GM18519 (cell line): ENCODE results near the gene PPIE.

ENCODE experiments used
- ATAC-seq: cut with Tn5 transposase; IDR thresholded peaks from one replicate; pipeline ENCODE4 v1.9.1; 2021; ENCODE audit warnings: mild to moderate bottlenecking, moderate library complexity; ENCODE audit not compliant: unreplicated experiment, low FRiP score

The PPIE gene

DNA sequence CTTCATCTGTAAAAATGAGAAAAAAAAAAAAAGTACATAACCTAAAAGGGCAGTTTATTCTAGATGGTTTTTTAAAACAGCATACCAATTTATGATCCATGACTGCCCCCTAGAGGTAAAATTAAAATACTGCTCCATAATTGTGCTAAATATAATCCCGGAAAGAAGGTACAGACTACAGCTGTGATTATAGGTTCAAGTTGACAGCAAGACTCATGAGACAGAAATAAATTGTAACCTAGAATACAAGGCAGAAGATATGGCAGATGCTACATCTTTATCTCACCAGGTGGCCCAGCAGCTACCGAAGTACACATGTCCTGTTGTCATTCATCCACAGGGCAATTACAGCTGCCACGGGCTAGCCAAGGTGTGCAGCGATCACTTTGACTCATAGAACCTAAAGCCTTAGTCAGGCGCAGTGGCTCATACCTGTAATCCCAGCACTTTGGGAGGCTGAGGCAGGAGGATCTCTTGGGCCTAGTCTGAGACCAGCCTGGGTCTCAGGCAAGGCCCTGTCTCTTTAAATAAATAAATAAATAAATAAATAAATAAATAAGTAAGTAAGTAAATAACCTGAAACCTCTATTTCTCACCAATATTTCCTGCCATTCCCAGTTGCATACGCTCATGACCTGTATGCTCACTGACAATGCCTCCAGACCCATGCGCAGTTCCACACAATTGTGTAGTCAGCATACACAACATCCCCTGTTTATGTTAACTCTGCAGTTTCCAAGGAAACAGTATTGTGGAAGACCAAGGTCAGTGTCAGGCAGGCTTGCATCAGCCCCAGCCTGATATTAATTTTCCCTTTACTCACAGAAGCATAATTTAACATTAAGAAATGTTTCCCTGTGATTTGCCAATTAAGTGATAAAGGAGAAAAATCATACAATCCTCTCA, 18.3 kb upstream of the PPIE start:
- ATAC-seq: no peak

DNA sequence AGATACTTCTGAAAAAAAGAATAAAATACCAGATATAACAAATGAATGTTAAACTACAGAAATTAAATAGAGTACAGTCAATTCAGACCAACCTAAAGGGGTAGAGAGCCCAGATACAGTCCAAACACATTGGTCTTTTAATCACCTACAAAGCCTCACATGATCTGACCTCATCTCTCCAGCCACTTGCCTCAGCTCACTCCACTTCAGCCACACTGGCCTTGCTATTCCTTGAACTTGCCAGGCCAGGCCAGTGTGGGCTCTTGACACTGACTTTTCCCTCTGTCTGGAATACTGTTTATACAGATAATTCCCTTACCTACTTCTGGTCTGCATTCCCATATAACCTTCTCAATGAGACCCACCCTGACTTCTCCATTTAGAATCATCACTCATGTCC, 17.0 kb upstream of the PPIE start:
- ATAC-seq: no peak

DNA sequence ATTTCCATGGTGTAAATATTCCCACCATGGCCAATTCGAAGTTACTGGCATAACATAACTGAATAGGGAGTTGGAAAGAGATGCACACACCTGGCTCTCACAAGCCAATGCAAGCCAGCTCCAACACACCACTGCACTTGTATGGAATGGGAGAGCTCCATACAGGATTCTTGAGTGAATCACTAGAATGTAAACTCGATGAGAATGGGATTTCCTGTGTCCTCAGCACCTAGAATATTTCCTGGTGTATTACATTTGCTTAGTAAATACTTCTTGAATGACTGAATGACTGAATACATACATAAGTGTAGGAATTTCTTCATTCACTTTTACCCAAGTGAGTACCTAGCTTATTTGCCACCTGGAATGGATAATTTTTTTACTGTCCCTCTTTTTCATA, 16.2 kb upstream of the PPIE start:
- ATAC-seq: no peak

GRCh38 chr1:39726600-39726999, 12.1 kb upstream of the PPIE start:
- no peak for ATAC-seq

DNA sequence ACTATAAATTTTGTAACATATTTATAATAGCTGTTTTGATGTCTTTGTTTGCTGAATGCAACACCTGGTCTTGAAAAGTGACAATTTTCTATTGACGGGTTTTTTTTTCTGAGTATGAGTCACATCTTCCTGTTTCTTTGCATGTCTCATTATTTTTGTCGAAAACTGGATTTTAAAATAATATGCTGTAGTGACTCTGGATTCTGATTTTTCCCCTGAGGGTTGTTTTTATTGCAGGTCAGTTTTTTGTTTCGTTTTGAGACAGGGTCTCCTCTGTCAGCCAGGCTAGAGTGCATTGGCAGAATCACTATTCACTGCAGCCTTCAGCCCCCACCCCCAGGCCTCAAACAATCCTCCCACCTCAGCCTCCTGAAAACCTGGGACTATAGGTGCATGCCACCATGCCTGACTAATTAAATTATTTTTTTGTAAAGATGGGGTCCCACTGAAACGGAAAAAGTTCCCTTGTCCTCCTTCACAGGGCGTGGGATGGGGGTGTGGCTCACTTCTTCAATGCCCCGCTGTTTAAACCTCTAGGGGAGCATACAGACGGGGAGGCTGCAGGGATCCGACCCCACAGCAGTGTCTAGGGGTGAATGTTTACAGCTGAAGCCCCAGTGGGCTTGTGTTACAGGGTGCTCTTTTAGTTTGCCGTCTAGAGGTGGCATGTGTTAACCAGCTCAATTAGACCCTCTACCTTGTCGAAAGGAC, 11.3 kb upstream of the PPIE start:
- ATAC-seq: no peak

- no peak for ATAC-seq
Observed at GRCh38 chr1:39727932-39728317, 10.8 kb upstream of the PPIE start.

- no peak for ATAC-seq
Observed at GRCh38 chr1:39729030-39729429, 9.7 kb upstream of the PPIE start.

GRCh38 chr1:39729842-39730241, 8.8 kb upstream of the PPIE start:
- ATAC-seq: no peak

DNA sequence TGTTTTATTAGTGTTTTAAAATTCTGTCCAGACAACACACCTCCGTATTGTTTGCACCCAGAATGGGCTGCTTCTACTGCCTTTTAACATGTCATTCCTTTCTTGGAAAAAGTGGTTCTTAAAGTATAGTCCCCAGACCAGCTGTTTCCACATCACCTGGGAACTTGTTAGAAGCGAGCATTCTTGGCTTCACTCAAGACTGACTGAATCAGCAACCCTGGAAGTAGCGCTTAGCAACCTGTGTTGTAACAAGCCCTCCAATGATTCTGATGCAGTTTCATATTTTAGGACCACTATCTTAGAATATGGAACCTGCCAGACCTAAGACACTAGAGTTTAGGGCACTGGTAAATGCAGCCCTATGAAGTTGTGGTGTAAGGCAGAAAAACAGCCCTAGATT, 6.0 kb upstream of the PPIE start:
- no peak for ATAC-seq

GRCh38 chr1:39733161-39733560, 5.5 kb upstream of the PPIE start:
- no peak for ATAC-seq

- no peak for ATAC-seq
Observed at GRCh38 chr1:39735731-39736130, 3.0 kb upstream of the PPIE start.

- ATAC-seq: no peak
Observed at GRCh38 chr1:39737546-39738169, 1.0 kb upstream of the PPIE start.

DNA sequence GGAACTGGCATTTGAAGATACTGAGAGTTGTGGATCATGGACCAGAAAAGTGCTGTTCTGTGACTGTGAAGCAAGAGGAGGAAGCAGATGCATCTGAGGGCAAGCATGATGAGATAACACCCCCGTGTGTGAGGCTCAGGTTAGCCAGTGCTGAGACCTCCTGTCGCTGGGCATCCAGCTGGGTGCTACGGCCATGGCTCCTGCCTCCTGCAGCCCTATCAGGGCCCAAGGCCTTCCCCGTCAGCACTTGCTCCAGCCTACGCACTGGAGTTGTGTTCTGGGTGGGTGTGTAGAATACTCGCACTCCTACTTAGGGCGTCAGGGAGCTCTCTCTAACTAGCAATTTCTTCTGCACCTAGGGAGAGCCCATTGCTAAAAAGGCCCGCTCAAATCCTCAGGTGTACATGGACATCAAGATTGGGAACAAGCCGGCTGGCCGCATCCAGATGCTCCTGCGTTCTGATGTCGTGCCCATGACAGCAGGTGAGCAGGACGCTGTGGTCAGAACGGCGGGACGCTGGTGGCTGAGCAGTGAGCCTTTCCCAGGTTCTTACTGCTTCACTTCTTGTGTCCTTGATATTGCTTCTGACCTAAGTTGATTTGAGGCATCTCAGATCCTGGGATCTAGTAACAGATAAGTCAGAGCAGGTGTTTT, 6.5 kb downstream of the PPIE start:
- no peak for ATAC-seq

DNA sequence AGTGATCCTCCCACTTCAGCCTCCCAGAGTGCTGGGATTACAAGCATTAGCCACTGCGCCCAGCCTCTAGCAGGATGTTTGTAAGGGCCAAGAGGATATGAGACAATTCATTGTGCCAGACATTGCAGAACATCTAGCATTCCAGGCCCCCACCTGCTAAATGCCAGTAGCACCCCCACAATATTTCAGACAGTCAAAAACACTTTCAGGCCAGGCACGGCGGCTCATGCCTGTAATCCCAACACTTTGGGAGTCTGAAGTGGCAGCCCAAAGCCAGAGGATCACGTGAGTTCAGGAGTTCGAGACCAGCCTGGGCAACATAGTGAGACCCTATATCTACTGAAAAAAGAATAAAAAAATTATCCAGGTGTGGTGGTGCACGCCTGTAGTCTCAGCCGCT, 12.9 kb downstream of the PPIE start:
- no peak for ATAC-seq

GRCh38 chr1:39752703-39753102, 14.0 kb downstream of the PPIE start:
- no peak for ATAC-seq

DNA sequence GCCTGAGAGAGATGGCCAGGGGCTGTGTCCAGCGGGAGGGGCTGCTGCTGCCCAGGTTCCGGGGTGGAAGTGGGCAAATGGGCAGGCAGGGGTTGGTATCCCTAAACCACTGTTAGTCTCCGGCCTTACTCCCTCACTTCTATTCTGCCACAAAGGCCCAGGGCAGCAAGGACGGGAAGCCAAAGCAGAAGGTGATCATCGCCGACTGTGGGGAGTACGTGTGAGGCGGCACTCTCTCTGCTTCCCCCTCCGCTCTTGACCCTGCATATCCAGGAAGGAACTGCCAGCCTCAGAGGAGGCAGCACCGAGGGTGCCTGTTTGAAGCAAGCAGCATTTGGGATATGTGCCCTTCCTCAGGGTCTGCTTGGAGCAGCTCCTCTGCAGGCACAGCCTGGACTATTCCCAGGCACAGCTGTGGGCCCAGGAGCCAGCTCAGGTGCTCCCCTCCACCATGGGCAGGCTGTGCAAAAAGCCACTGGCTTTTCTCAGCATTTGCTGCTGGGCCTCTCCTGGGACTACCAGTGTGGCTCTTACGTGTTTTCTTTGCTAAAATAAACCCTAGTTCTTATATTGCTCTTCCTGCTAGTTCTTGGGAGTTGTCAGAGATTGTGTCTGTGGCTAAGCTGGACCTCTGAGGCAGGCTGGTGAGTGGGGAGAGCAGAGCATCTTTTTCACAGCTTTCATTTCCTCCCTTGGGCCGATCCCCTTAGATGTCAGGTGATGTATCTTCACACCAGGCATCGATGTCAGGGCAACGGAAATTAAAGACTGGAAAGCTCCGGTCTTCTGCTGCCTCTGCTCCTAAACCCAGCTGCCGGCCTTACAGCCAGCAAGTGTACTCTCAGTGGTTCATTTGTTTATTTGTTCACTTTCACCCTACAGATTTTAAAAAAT, 14.7 kb downstream of the PPIE start:
- ATAC-seq: no peak

DNA sequence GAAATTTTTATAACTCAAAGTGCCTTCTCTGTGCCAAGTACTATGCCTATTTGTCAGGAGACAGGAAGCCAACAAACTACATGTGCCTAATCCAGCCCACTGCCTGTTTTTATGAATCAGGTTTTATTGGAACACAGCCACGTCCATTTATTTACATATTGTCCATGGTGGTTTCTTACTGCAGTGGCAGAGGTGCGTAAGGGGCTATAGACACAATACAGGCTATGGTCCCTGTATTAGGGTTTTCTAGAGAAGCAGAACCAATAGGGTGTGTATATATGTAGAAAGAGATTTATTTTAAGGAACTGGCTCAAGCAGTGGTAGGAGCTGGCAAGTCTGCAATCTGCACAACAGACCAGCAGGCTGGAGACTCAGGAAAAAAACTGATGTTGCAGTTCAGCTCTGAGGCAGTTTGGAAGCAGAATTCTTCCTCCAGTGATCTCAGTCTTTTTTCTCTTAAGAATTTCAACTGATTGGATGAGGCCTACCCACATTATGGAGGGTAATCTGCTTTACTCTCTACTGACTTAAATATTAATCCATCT, 15.4 kb downstream of the PPIE start:
- ATAC-seq: no peak

GRCh38 chr1:39754906-39755504, 16.3 kb downstream of the PPIE start:
- ATAC-seq: no peak

DNA sequence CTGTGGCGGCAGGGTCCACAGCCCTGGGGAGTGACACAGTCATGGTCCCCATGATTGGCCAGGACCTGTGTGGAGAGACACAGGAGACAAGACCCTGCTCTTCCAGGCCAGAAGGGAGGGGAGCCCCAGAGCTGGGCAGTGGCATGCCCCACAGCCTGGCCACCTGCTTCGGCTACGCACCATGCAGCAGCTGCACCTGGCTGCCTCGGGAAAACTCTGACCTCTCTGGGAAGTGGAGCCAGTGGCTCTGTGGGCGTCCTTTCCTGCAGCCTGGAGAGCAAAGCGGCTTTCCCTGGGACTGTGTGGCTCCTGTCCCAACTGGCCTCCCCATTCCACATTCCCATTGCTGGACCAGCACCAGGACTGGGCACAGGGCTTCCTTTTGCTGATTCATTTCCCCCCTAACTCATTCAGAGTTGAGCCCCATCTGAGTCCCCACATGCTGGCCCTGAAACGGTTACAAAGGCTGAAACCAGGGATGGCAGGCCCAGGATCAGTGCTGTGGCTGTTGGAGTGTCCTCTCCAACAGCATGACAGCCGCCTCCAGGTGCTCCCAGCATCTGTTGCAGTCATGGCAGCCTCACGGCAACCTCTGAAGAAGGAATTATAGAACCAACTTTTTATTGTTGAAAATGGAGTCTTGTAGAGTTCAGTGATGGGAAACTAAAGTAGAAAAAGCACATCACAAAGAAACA, 17.4 kb downstream of the PPIE start:
- ATAC-seq: no peak
